ENCODE measurements around the gene ERCC8.

DNA sequence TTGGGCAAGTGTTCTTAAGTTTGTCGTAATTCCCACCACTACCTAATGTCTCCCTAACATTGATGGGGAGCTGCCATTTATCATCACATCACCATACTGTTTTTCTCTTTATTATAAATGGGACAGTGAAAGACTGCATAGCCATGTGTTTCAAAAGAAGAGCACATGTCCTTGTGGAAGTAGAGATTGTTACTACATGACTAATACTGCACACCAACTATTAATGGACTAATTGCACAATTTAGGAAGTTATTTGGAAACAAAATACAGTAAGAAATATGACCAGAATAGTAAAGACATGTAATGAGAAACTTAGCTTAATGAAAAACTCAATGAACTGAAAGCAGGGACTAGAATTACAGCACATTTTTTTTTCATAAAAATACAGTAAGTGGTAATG lies 88.8 kb downstream of the ERCC8 start:
- TF ChIP-seq, protein P1, sequence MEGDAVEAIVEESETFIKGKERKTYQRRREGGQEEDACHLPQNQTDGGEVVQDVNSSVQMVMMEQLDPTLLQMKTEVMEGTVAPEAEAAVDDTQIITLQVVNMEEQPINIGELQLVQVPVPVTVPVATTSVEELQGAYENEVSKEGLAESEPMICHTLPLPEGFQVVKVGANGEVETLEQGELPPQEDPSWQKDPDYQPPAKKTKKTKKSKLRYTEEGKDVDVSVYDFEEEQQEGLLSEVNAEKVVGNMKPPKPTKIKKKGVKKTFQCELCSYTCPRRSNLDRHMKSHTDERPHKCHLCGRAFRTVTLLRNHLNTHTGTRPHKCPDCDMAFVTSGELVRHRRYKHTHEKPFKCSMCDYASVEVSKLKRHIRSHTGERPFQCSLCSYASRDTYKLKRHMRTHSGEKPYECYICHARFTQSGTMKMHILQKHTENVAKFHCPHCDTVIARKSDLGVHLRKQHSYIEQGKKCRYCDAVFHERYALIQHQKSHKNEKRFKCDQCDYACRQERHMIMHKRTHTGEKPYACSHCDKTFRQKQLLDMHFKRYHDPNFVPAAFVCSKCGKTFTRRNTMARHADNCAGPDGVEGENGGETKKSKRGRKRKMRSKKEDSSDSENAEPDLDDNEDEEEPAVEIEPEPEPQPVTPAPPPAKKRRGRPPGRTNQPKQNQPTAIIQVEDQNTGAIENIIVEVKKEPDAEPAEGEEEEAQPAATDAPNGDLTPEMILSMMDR (IDR thresholded peaks at IDR 0.05) = no peak
- TF ChIP-seq POLR2A (IDR thresholded peaks at IDR 0.05) = no peak

Data from thyroid gland (tissue), 4 donors.